ENCODE data around the gene DDIT4L. TPM values are rescaled to one million over a fixed set of nuclear protein-coding genes. Genes with fewer than 3 reads are reported as not detected.

The DDIT4L gene
- total and polyA plus RNA-seq, 9 donors: 1.1 to 9.3 (median 5.0) TPM

DNA sequence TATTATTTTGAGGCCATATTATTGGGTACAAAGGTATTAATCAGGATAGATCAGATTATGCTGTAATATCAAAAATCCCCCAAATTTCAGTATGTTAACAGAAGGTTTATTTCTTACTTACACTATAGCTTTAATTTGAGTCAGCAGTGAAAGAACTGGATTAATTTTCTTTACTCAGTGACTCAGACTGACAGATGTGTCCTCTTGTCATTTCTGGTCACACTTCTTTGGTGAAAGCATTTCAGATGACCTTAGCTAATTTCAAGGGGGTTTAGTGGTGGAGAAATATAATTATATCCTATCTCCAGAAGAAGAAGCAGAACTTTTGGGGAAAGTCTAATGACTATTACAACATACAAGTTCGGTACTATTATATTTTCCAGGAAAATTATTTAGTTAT is 12.4 kb downstream of the DDIT4L start:
- Histone ChIP-seq H3K4me1 (ENCODE audit: insufficient read depth) (no peaks in the 10 kb centered on the region), H3K4me3 (no peak overlapping the region), H3K27me3 (no peaks in the 10 kb centered on the region), H3K9me3 (no peaks in the 10 kb centered on the region), H3K36me3 (no peaks in the 10 kb centered on the region), H3K27ac (no peak overlapping the region)
- no peak for DNase-seq
- TF ChIP-seq POLR2A (IDR thresholded peaks at IDR 0.05): no peak
- TF ChIP-seq, protein P1, sequence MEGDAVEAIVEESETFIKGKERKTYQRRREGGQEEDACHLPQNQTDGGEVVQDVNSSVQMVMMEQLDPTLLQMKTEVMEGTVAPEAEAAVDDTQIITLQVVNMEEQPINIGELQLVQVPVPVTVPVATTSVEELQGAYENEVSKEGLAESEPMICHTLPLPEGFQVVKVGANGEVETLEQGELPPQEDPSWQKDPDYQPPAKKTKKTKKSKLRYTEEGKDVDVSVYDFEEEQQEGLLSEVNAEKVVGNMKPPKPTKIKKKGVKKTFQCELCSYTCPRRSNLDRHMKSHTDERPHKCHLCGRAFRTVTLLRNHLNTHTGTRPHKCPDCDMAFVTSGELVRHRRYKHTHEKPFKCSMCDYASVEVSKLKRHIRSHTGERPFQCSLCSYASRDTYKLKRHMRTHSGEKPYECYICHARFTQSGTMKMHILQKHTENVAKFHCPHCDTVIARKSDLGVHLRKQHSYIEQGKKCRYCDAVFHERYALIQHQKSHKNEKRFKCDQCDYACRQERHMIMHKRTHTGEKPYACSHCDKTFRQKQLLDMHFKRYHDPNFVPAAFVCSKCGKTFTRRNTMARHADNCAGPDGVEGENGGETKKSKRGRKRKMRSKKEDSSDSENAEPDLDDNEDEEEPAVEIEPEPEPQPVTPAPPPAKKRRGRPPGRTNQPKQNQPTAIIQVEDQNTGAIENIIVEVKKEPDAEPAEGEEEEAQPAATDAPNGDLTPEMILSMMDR (IDR thresholded peaks at IDR 0.05): no peak
- TF ChIP-seq EP300 (IDR thresholded peaks at IDR 0.05): no peak
- 92 to 95% (median 93%) methylated on average over 1 of the region's 1 CpG for WGBS, 3 donors
- intact Hi-C loops (cut with DNase I): no loop called here

DNA sequence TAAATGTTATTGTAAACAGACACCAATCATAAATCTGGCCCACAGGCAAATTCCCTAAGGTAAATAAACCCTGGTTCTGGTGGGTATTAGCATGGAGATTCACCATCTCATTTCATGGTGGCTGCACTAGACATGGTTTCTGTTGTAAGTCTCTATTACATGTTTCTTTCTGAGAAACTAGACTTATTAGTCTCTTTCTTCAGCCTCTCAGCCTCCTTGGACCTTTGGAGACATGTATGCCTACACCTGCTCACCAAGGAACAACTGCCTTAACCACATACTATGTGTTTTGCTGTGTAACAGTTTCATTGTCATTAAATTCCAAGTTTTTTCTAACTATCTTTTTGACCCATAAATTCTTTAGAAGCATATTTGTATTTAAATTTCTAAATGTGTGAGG is 13.1 kb downstream of the DDIT4L start:
- H3K4me1 ChIP-seq (ENCODE audit: insufficient read depth): no peaks in the 10 kb centered on the region
- no peaks in the 10 kb centered on the region for H3K27me3 ChIP-seq
- intact Hi-C loops (cut with DNase I): no loop called here
- H3K36me3 ChIP-seq: no peaks in the 10 kb centered on the region
- TF ChIP-seq POLR2A (IDR thresholded peaks at IDR 0.05) (no peak), EP300 (IDR thresholded peaks at IDR 0.05) (no peak)
- TF ChIP-seq, protein P1 (IDR thresholded peaks at IDR 0.05): no peak
- H3K4me3 ChIP-seq: no peak overlapping the region
- no peak for DNase-seq
- no peak overlapping the region for H3K27ac ChIP-seq
- no peaks in the 10 kb centered on the region for H3K9me3 ChIP-seq

DNA sequence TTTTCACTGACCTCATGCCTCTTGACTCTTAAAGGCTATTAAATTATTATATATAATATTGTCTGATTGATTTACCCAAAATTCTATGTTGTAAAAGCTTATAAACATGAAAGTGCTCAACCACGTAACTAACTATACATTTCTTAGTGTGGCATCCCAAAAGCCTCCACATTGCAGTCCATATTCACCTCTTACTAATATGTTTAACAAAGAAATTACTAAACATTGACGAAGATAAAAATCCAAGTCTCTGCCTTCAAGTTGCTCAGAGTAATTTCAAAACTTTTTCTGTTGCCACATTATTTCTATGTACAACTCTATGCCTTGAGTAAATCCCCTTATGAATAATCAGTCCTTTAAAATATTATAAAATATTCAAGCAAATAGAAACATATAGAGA is 14.4 kb downstream of the DDIT4L start:
- Histone ChIP-seq H3K4me3 (no peak overlapping the region), H3K36me3 (no peaks in the 10 kb centered on the region), H3K9me3 (no peaks in the 10 kb centered on the region), H3K27ac (no peak overlapping the region), H3K27me3 (no peaks in the 10 kb centered on the region), H3K4me1 (ENCODE audit: insufficient read depth) (no peaks in the 10 kb centered on the region)
- WGBS, 3 donors: 94 to 97% (median 96%) methylated on average over 2 of the region's 2 CpGs
- intact Hi-C loops (cut with DNase I): no loop called here
- TF ChIP-seq POLR2A (IDR thresholded peaks at IDR 0.05) (no peak), EP300 (IDR thresholded peaks at IDR 0.05) (no peak)
- TF ChIP-seq, protein P1 (IDR thresholded peaks at IDR 0.05): no peak
- no peak for DNase-seq

DNA sequence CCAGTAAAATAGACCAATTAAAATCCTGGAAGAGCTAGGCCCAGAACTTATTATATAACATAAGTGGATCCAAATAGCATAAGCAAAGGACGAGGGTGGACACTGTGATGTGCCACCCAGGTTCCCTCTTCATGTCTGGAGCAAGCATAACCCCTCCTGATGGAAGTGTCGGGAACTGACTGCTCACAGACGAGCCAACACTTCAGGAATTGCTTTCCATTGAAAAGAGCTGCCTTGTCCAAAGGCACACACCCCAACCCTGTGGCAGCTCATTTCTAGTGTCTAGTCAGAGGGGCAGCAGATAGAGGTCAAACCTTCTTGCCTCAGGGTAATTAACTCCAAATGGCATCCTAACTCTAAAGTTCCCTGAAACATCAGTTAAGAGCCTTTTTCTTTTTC is 15.3 kb downstream of the DDIT4L start:
- no peak for TF ChIP-seq POLR2A (IDR thresholded peaks at IDR 0.05)
- TF ChIP-seq EP300 (IDR thresholded peaks at IDR 0.05): no peak
- TF ChIP-seq, protein P1 (IDR thresholded peaks at IDR 0.05): no peak
- WGBS, 3 donors: 89 to 95% (median 92%) methylated on average over 3 of the region's 3 CpGs
- no peaks in the 10 kb centered on the region for H3K36me3 ChIP-seq
- H3K27me3 ChIP-seq: no peaks in the 10 kb centered on the region
- intact Hi-C loops (cut with DNase I): no loop called here
- no peak overlapping the region for H3K27ac ChIP-seq
- no peaks in the 10 kb centered on the region for H3K9me3 ChIP-seq
- H3K4me1 ChIP-seq (ENCODE audit: insufficient read depth): no peaks in the 10 kb centered on the region
- no peak overlapping the region for H3K4me3 ChIP-seq
- DNase-seq: no peak

DNA sequence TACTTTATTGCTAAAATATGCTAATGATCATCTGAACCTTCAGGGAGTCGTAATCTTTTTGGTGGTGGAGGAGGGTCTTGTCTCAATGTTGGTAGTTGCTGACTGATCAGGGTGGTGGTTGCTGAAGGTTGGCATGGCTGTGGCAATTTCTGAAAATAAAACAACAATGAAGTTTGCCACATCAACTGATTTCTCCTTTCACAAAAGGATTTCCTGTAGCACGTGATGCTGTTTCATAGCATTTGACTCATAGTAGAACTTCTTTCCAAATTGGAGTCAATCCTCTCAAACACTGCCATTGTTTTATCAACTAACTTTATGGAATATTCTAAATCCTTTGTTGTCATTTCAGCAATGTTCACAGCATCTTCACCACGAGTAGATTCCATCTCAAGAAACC is 19.3 kb downstream of the DDIT4L start:
- no peak overlapping the region for H3K4me3 ChIP-seq
- no peaks in the 10 kb centered on the region for H3K9me3 ChIP-seq
- H3K27ac ChIP-seq: no peak overlapping the region
- DNase-seq: no peak
- TF ChIP-seq POLR2A (IDR thresholded peaks at IDR 0.05): no peak
- no peak for TF ChIP-seq EP300 (IDR thresholded peaks at IDR 0.05)
- TF ChIP-seq, protein P1 (IDR thresholded peaks at IDR 0.05): no peak
- intact Hi-C loops (cut with DNase I): no loop called here
- no peaks in the 10 kb centered on the region for H3K27me3 ChIP-seq
- no peaks in the 10 kb centered on the region for H3K4me1 ChIP-seq (ENCODE audit: insufficient read depth)
- WGBS, 3 donors: 87 to 92% (median 88%) methylated on average over 3 of the region's 3 CpGs
- no peaks in the 10 kb centered on the region for H3K36me3 ChIP-seq
